Head of caudate nucleus (tissue), 42 donors: ENCODE results near the gene NPLOC4.

ENCODE experiments used
- DNase-seq, 42 donors: peaks; one replicate each; pipeline versions ENCODE4 v3.0.0 to v3.0.0-alpha.2; 2020 to 2021; ENCODE audit warnings: mixed read lengths in 7 of 42
- intact Hi-C: fragments of 100-400 bp; cut with DNase I; formaldehyde crosslinking; loops from one replicate; pipeline ENCODE4 v1.15.0; 2022

Gene NPLOC4

GRCh38 chr17:81528651-81529436 is 108.1 kb downstream of the NPLOC4 start:
- intact Hi-C loops: no loop called here
- DNase-seq: no peak

GRCh38 chr17:81528384-81528650 is 108.6 kb downstream of the NPLOC4 start:
- DNase-seq: no peak
- intact Hi-C loops: no loop called here

- no peak for DNase-seq
- intact Hi-C loops: no loop called here
Observed at GRCh38 chr17:81527591-81528383, 109.1 kb downstream of the NPLOC4 start, which contains the start of gene FSCN2. TSS of gene FSCN2 (plus strand) at chr17:81528377. CDS start at chr17:81528532, 155 bp downstream.

GRCh38 chr17:81526662-81527571 is 110.0 kb downstream of the NPLOC4 start:
- intact Hi-C loops: no loop called here
- DNase-seq: no peak

GRCh38 chr17:81524865-81525159 is 112.1 kb downstream of the NPLOC4 start:
- intact Hi-C loops: no loop called here
- DNase-seq: no peak

- intact Hi-C loops: no loop called here
Observed at GRCh38 chr17:81524039-81524864, 112.7 kb downstream of the NPLOC4 start.

GRCh38 chr17:81523402-81524038 is 113.4 kb downstream of the NPLOC4 start:
- intact Hi-C loops: no loop called here
- DNase-seq: peak in 39 of 42 donors; percentile 29 to 82 (median 61)

More at GRCh38 chr17:81524039-81524864, 112.7 kb downstream of the NPLOC4 start:
- no peak for DNase-seq

- intact Hi-C loops: no loop called here
- peak in 1 of 42 donors; percentile 13 for DNase-seq
Observed at GRCh38 chr17:81522491-81523401, 114.2 kb downstream of the NPLOC4 start.

- no peak for DNase-seq
Observed at GRCh38 chr17:81520021-81520901, 116.7 kb downstream of the NPLOC4 start.

GRCh38 chr17:81519284-81520020 is 117.5 kb downstream of the NPLOC4 start:
- intact Hi-C loops: no loop called here
- DNase-seq: peak in 4 of 42 donors; percentile 20 to 37 (median 33)

More at GRCh38 chr17:81520021-81520901, 116.7 kb downstream of the NPLOC4 start:
- intact Hi-C loops: no loop called here

- no peak for DNase-seq
- intact Hi-C loops: no loop called here
Observed at GRCh38 chr17:81518785-81519283, 118.1 kb downstream of the NPLOC4 start.

GRCh38 chr17:81518113-81518784 is 118.7 kb downstream of the NPLOC4 start:
- DNase-seq: no peak
- intact Hi-C loops: no loop called here

- intact Hi-C loops: no loop called here
- no peak for DNase-seq
Observed at GRCh38 chr17:81517339-81518112, 119.4 kb downstream of the NPLOC4 start.

GRCh38 chr17:81517009-81517338 is 119.9 kb downstream of the NPLOC4 start:
- intact Hi-C loops: no loop called here

More at GRCh38 chr17:81517009-81517338, 119.9 kb downstream of the NPLOC4 start:
- DNase-seq: no peak
